Activated B cell treated with CpG ODN at 0.5 μM for 24 hours (primary cell): ENCODE data around the gene CNOT6L. TPM values are rescaled to one million over a fixed set of nuclear protein-coding genes. Genes with fewer than 3 reads are reported as not detected.
A peak's percentile ranks its signal among the peaks of the same experiment; 100 is the strongest.

Experiments used
- ATAC-seq: fragments of 200-7000 bp; cut with Tn5 transposase; one replicate; pipeline ENCODE4 v1.10.0; 2021; ENCODE audit warnings: low read depth, mild to moderate bottlenecking, moderate library complexity
- CTCF ChIA-PET: fragments of 350-600 bp; sonication (Branson Sonifier 250); formaldehyde crosslinking; loops from one replicate; lab custom pipeline; 2021; ENCODE audit warnings: antibody characterized with exemption; lab: Charles Lee
- POLR2A ChIA-PET: fragments of 350-600 bp; sonication (Branson Sonifier 250); formaldehyde crosslinking; loops from one replicate; lab custom pipeline; 2021; ENCODE audit warnings: antibody characterized with exemption; lab: Charles Lee
- DNase-seq: peaks from one replicate; pipeline ENCODE4 v3.0.0; 2022
- H3K27ac Mint-ChIP-seq: one replicate; pipeline ENCODE4 v1.8.0; 2020; ENCODE audit warnings: mixed read lengths
- H3K27me3 Mint-ChIP-seq: one replicate; pipeline ENCODE4 v1.8.0; 2021; ENCODE audit warnings: mixed read lengths
- H3K36me3 Mint-ChIP-seq: one replicate; pipeline ENCODE4 v1.8.0; 2021; ENCODE audit warnings: low read depth, mixed read lengths
- H3K4me1 Mint-ChIP-seq: one replicate; pipeline ENCODE4 v1.8.0; 2021; ENCODE audit warnings: mixed read lengths
- H3K4me3 Mint-ChIP-seq: one replicate; pipeline ENCODE4 v1.8.0; 2020; ENCODE audit warnings: mild to moderate bottlenecking, mixed read lengths
- H3K9me3 Mint-ChIP-seq: one replicate; pipeline ENCODE4 v1.8.0; 2020; ENCODE audit warnings: mixed read lengths
- intact Hi-C: fragments of 100-400 bp; cut with micrococcal nuclease; formaldehyde crosslinking; loops from one replicate; pipeline ENCODE4 v1.15.1; 2024
- total RNA-seq: library from RNA; stranded (reverse); gene quantifications from 2 replicates; pipeline ENCODE4 v1.2.3, GENCODE V29; 2022
- TF ChIP-seq, protein P1 (sequence below): fragments of 200-600 bp; IDR thresholded peaks from one replicate; pipeline ENCODE4 v1.8.0; 2022; ENCODE audit warnings: antibody characterized with exemption, mild to moderate bottlenecking

CNOT6L gene
- total RNA-seq, 1 donor from 2014 or later: 75.3 TPM

DNA sequence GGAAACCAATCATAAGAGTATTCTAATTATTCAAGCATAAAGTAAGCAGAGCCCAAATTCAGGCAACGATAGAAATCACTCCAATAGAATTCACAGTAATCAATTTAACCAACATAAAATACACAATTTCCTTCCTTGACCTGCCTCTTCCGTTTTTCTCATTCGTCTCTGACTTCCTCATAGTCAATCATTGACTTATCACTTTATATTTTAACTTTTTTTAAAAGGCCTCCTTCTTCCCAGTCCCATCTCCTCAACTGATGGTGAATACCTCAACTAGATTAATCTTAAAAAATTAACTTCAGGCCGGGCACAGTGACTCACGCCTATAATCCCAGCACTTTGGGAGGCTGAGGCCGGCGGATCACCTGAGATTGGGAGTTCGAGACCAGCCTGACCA is 13.3 kb downstream of the CNOT6L start:
- ATAC-seq (no peak), DNase-seq (no peak)
- ChIA-PET POLR2A (interaction anchor here (0.7 to 1.0 kb wide), 2 partner anchors 38 to 56 kb away, joined by 3 to 4 read pairs; partner anchors contain the start of gene MRPL1), CTCF (no interaction called here)
- Mint-ChIP-seq H3K27ac (peak overlapping the region; percentile 53), H3K4me3 (no peak overlapping the region), H3K4me1 (peaks cover 63% of the 10 kb centered on the region), H3K36me3 (peaks cover 26% of the 10 kb centered on the region), H3K9me3 (no peaks in the 10 kb centered on the region), H3K27me3 (no peaks in the 10 kb centered on the region)
- intact Hi-C loops: loop anchor here (2.0 kb wide), 1 partner anchor 13 kb away; the partner anchor contains the start of gene CNOT6L
- TF ChIP-seq, protein P1, sequence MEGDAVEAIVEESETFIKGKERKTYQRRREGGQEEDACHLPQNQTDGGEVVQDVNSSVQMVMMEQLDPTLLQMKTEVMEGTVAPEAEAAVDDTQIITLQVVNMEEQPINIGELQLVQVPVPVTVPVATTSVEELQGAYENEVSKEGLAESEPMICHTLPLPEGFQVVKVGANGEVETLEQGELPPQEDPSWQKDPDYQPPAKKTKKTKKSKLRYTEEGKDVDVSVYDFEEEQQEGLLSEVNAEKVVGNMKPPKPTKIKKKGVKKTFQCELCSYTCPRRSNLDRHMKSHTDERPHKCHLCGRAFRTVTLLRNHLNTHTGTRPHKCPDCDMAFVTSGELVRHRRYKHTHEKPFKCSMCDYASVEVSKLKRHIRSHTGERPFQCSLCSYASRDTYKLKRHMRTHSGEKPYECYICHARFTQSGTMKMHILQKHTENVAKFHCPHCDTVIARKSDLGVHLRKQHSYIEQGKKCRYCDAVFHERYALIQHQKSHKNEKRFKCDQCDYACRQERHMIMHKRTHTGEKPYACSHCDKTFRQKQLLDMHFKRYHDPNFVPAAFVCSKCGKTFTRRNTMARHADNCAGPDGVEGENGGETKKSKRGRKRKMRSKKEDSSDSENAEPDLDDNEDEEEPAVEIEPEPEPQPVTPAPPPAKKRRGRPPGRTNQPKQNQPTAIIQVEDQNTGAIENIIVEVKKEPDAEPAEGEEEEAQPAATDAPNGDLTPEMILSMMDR: no peak

DNA sequence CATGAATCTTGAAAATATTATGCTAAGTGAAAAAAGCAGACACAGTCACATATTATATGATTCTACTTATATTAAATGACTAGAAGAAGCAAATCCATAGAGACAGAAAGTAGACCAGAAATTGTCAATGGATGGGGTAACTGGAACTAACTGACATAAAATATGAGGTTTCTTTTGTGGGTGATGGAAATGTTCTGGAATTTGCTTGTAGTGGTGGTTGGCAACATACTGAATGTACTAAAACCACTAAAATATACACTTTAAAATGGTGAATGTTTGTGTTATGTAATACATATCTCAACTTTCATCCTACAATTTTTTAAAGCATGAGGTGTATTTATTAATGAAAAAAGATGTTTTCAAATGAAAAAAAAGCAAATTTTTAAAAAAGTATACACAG is 14.7 kb downstream of the CNOT6L start:
- DNase-seq: no peak
- Mint-ChIP-seq H3K4me1 (peaks cover 68% of the 10 kb centered on the region), H3K27ac (no peak overlapping the region)

DNA sequence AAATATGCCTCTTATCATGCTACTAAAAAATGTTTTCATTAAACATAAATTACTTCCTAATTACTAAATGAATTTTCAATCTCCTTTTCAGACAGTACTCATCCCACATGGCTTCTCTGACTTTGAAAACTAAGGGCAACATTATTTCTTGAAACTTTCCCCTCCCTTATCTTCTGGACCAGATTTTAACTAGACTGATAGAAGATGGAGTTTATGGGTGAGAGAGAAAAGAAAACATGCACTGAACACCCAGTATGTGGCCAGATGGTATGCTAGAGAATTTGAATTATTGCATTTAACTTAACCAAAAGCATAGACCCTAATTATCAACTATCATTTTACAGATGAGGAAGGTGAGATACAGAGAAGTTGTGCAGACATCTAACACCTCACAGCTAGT is 16.8 kb downstream of the CNOT6L start:
- Mint-ChIP-seq H3K27me3 (no peaks in the 10 kb centered on the region), H3K9me3 (no peaks in the 10 kb centered on the region), H3K4me3 (no peak overlapping the region), H3K36me3 (peaks cover 18% of the 10 kb centered on the region), H3K27ac (no peak overlapping the region), H3K4me1 (peaks cover 68% of the 10 kb centered on the region)
- ChIA-PET CTCF (no interaction called here), POLR2A (no interaction called here)
- intact Hi-C loops: no loop called here
- TF ChIP-seq, protein P1: no peak
- DNase-seq (no peak), ATAC-seq (no peak)

More for the DNA sequence above, 14.7 kb downstream of the CNOT6L start:
- ChIA-PET POLR2A (no interaction called here), CTCF (no interaction called here)
- TF ChIP-seq, protein P1: no peak
- Mint-ChIP-seq H3K9me3 (no peaks in the 10 kb centered on the region), H3K4me3 (no peak overlapping the region), H3K27me3 (no peaks in the 10 kb centered on the region), H3K36me3 (peaks cover 21% of the 10 kb centered on the region)
- intact Hi-C loops: loop anchor here (1.0 to 2.0 kb wide), 2 partner anchors 8 to 14 kb away; partner anchors contain the start of gene CNOT6L
- ATAC-seq: no peak

DNA sequence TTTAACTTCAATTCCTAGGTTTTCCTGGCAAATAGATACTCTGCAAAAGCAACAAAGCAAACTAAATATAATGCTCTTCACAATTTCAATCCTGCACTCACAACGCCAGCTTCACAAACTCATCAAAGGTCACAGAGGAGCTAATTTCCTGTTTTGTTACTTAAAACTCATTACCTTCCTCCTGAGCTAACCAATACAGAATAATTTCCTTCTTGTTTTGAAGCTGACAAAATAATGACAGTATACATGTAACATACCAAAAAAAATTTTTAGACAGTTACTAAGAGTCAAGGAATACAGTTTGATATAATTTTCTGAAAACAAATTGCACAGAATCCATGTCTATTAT is 17.9 kb downstream of the CNOT6L start:
- peaks cover 17% of the 10 kb centered on the region for H3K36me3 Mint-ChIP-seq
- TF ChIP-seq, protein P1: no peak
- CTCF ChIA-PET: interaction anchor here (1.2 kb wide), 1 partner anchor 61 kb away, joined by 4 read pairs; no protein-coding TSS in a partner anchor
- H3K27ac Mint-ChIP-seq: peak overlapping the region; percentile 39
- H3K4me1 Mint-ChIP-seq: peaks cover 64% of the 10 kb centered on the region
- intact Hi-C loops: no loop called here
- ATAC-seq (no peak), DNase-seq (no peak)
- H3K27me3 Mint-ChIP-seq: no peaks in the 10 kb centered on the region
- POLR2A ChIA-PET: interaction anchor here (0.6 to 2.2 kb wide), 7 partner anchors 10 to 76 kb away, joined by 4 to 19 read pairs (median 7); partner anchors contain the start of genes CNOT6L and MRPL1
- peak overlapping the region; percentile 17 for H3K4me3 Mint-ChIP-seq
- H3K9me3 Mint-ChIP-seq: peaks cover 3% of the 10 kb centered on the region

DNA sequence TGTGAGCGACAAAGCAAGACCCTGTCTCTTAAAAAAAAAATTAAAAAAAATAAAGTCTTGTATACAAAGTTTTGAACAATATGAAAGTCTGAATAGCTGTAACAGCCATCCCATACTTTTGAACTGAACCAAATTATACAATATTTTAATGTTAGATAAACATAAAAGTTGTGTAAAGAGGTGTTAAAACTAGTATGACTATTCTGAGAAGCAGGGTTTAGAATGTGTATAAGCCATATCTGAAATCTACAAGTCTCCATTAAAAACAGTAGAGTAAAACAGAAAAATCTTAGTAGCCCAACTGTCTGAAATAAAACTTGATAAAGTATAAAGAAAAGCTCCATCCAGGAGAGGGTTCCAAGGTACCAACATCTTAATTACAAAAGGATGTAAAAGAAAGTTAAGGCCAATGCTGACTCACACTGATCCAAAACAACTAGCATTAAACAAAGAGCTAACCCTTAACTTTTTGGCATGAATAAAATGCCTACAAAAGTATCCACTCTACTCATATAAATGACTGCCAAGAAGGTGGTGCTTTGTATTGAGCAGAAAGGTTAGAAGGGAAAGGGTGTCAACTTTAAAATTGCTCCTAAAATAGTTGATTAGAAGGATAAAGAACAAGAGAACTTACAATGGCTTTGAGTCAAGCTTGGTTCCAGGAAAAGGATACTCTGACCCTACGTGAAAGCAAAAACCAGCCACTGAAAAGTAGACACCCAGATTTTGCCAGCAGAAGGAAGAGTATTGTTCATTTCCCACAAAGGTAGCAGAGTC is 18.5 kb downstream of the CNOT6L start:
- ATAC-seq: no peak
- TF ChIP-seq, protein P1: no peak

More for the DNA sequence above, 18.5 kb downstream of the CNOT6L start:
- peaks cover 20% of the 10 kb centered on the region for H3K36me3 Mint-ChIP-seq
- no peak for DNase-seq
- peak overlapping the region; percentile 39 for H3K27ac Mint-ChIP-seq
- peaks cover 60% of the 10 kb centered on the region for H3K4me1 Mint-ChIP-seq
- H3K4me3 Mint-ChIP-seq: peak overlapping the region; percentile 17
- intact Hi-C loops: no loop called here
- no peaks in the 10 kb centered on the region for H3K27me3 Mint-ChIP-seq
- POLR2A ChIA-PET: interaction anchor here (0.6 to 2.2 kb wide), 6 partner anchors 10 to 61 kb away, joined by 4 to 19 read pairs (median 10); partner anchors contain the start of genes CNOT6L and MRPL1
- peaks cover 4% of the 10 kb centered on the region for H3K9me3 Mint-ChIP-seq
- CTCF ChIA-PET: interaction anchor here (1.2 kb wide), 1 partner anchor 61 kb away, joined by 4 read pairs; no protein-coding TSS in a partner anchor
